HG03066 (cell line): Measurements from ENCODE around the gene KRT3.

Experiments used
- ATAC-seq: cut with Tn5 transposase; IDR thresholded peaks from one replicate; pipeline ENCODE4 v1.9.1; 2021; ENCODE audit warnings: low read depth; ENCODE audit not compliant: unreplicated experiment

The KRT3 gene

DNA sequence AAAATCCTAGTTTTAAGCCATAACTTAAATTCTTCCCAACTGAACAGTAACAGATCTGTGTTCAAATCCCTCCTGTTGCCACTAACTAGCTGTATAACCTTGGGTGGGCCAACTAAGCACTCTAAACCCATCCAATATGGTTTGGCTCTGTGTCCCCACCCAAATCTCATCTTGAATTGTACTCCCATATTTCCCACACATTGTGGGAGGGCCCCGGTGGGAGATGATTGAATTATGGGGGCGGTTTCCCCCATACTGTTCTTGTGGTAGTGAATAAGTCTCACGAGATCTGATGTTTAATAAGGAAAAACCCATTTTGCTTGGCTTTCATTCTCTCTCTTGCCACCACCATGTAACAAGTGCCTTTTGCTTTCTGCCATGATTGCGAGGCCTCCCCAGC lies 19.2 kb upstream of the KRT3 start:
- no peak for ATAC-seq

- ATAC-seq = no peak
These were observed 18.8 kb upstream of the KRT3 start for GRCh38 chr12:52814710-52815155.

DNA sequence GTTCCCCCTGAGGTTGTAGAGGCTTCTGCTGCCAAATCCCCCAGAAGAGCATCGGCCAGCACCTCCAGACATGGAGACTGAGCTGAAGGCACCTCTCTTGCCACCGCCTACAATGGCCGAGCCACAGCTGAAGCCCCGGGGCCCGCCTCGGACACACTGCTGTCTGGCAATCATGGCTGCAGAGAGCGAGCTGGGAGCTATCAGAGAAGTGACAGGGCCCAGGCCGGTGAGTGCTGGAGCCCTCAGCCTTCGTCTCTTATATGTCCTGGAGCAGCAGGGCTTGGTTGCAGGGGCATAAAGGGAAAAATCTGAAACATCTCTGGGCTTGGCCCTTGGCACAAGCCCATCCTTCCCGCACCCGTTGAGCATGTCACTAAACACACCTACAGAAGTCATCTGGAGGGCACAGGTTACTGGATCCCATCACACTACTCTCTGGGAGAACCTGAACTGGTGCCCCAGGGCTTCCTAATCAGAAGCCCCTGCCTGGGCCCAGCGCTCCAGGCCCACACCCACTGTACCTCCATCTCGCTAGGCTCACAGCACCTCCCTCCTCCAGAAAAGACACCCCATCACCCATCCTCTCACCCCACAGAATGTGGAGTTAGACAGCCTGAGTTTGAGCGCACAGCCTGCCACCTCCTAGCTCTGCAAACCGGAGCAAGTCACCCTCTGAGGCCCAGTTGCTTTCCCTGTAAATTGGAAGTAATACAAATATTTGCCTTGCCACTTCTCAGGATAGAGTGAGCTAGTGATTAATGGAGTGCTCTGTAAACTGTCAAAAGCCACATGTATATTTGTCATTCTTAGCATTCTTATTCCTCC lies 18.2 kb upstream of the KRT3 start, which contains the start of gene KRT4:
Gene KRT4, minus strand, starts transcription at position 232 of the 825 bp plus-strand sequence. Its CDS starts 58 bp downstream, at position 174.
- ATAC-seq = no peak

DNA sequence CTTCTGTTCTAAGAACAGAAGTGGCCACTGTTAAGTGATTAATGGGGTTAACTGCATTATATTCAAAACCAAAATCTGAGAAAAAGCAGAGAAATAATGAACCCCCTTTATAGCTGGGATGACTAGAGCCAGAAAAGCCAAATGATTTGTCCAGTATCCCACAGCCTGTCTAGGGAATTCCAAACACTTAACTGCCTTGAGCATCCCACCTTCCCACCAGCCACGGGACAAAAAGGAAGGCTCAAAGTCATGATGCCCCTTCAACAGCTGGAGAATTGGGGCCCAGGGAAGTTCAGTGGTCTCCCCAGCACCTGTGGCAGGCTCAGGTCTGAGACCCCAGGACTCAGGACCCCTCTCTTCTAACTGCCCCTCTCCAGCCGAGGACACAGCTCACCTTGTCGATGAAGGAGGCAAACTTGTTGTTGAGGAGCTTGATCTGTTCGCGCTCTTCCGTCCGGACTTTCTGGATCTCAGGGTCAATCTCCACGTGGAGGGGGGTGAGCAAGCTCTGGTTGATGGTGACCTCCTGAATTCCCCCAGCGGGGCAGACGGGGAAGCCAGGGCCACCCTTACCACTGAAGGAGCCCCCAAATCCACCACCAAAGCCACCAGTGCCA lies 17.4 kb upstream of the KRT3 start:
- no peak for ATAC-seq

- no peak for ATAC-seq
These were observed 16.8 kb upstream of the KRT3 start for GRCh38 chr12:52812749-52813148.

GRCh38 chr12:52812073-52812400 lies 16.1 kb upstream of the KRT3 start:
- ATAC-seq = no peak

DNA sequence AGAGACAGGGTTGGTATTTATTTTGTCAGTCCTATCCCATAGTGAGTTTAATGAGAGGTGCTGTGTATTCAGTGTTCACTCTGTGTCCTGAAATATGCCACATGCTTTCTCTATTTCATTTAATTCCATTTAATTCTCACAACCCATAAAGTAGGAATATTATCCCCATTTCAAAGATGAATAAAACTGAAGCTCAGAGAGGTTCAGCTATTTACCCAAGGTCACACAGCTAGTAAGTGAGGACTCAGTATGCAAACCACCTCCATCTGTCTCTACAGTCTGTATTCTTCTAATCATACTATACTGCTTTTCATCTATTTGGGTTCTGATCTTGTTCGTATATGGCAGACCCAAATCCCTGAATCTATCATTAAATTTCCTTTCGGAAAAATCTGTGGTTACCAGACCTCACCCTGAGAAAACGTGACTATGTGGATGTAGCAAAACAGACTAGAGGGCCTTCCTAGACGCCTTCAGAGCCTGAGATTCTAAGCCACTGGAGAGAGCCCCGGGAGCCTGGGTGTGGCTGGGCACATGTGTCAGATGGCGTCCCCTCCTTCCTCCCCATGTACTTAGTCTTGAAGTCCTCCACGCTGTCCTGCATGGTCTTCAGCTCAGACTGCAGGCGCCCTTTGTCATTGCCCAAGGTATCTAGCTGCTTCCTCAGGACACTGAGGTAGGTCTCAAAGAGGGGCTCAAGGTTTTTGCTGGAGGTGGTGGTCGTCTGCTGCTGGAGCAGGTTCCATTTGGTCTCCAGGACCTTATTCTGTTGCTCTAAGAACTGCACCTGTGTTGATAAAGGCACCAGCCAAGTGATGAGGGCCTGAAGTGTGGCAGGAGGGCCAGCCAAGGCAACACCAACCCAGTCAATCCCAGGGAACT lies 15.5 kb upstream of the KRT3 start:
- ATAC-seq = no peak

- ATAC-seq = no peak
These were observed 14.6 kb upstream of the KRT3 start for GRCh38 chr12:52810554-52810953.

GRCh38 chr12:52809166-52809565 lies 13.2 kb upstream of the KRT3 start:
- no peak for ATAC-seq

DNA sequence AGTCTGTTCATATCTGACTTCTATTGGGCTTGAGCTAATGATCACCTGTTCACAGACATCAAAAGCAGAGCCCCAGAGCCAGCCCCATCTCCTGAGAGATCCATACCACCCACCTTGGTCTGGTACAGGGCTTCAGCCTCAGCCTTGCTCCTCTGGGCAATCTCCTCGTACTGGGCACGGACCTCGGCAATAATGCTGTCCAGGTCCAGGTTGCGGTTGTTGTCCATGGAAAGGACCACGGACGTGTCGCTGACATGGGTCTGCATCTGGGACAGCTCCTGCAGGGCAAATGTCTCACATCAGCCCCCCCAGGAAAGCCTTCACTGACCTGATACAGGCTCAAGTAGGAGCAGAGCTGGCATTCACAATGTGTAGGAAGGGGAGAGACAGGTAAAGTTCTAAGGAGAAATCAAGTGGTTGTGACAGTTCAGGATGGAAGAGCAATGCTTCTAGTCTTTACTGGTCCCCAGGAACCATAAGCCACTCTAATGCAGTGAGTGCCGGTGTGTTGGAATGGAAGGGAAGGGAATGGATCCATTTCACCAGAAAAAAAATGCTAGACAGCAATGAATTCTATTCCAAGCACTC lies 12.8 kb upstream of the KRT3 start:
- no peak for ATAC-seq

- no peak for ATAC-seq
These were observed 11.9 kb upstream of the KRT3 start for GRCh38 chr12:52807544-52808470.

GRCh38 chr12:52806821-52807543 lies 11.1 kb upstream of the KRT3 start:
- no peak for ATAC-seq

GRCh38 chr12:52806169-52806811 lies 10.4 kb upstream of the KRT3 start:
- ATAC-seq = no peak

DNA sequence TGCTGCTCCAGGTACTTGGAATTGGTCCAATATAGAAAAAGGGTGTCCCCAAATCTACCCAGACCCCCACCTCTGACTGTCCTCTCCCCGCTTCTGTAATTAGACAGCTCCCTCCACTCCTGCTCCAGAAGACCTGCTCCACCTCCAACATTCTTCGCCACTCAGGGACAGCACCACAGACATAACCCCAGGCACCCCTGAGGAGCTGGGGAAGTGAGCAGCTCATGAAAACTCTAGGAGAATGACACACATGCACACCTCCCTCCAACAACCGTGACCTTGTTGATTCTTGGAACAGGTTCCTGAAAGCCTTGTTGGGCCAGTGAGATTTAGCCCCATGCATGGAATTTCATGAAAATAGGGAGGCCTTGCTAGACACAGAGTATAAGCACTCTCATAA lies 9.8 kb upstream of the KRT3 start:
- ATAC-seq = no peak

- no peak for ATAC-seq
These were observed 9.1 kb upstream of the KRT3 start for GRCh38 chr12:52805000-52805399.

DNA sequence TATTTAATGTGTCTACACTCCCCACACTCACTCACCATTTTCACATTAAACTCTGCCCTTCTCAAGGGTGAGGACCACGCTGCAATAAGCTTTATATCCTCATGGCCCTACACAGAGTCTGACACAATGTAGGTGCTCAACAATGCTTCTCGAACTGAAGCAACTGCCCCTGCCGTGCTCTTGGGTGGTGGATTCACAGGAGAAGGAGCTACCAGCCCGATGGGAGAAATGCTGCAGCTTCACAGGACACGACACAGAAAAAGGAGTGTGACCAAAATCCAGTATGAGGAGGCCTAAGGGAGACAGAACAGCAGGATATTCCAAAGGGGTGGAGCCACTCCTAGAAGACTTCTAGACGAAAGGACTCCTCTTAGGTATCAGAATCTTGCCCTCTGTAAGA lies 6.5 kb upstream of the KRT3 start:
- no peak for ATAC-seq

- ATAC-seq = no peak
These were observed 5.9 kb upstream of the KRT3 start for GRCh38 chr12:52801773-52802172.

- ATAC-seq = no peak
These were observed 4.5 kb upstream of the KRT3 start for GRCh38 chr12:52800259-52800917.
